NCI-H2227 treated with DMSO at 0.1 percent for 48 hours (cell line): ENCODE results near the gene GSTM1.

ENCODE experiments used
- DNase-seq: peaks from one replicate; lab custom pipeline; 2025; lab: John Stamatoyannopoulos, UW

The GSTM1 gene

GRCh38 chr1:109687641-109688499 lies at the start of gene GSTM1:
Gene GSTM1 (plus strand): TSS chr1:109687817. CDS start chr1:109687874, 57 bp downstream.
- DNase-seq, result peak; percentile 82

- no peak for DNase-seq
Measured at GRCh38 chr1:109639063-109639840, 48.4 kb upstream of the GSTM1 start.

GRCh38 chr1:109639841-109640184 lies 47.8 kb upstream of the GSTM1 start:
- DNase-seq, result no peak

- peak; percentile 58 for DNase-seq
Measured at GRCh38 chr1:109640285-109640865, 47.2 kb upstream of the GSTM1 start.

GRCh38 chr1:109641078-109641740 lies 46.4 kb upstream of the GSTM1 start:
- DNase-seq, result no peak

- DNase-seq, result no peak
Measured at GRCh38 chr1:109641861-109642260, 45.8 kb upstream of the GSTM1 start.

- no peak for DNase-seq
Measured at GRCh38 chr1:109642626-109643025, 45.0 kb upstream of the GSTM1 start.

GRCh38 chr1:109643385-109644230 lies 44.0 kb upstream of the GSTM1 start:
- peak; percentile 22 for DNase-seq

- DNase-seq, result no peak
Measured at GRCh38 chr1:109644670-109645069, 42.9 kb upstream of the GSTM1 start.

- DNase-seq, result peak; percentile 56
Measured at GRCh38 chr1:109649491-109649914, 38.1 kb upstream of the GSTM1 start.

GRCh38 chr1:109650609-109651008 lies 37.0 kb upstream of the GSTM1 start:
- no peak for DNase-seq

- DNase-seq, result no peak
Measured at GRCh38 chr1:109652402-109652801, 35.2 kb upstream of the GSTM1 start.

- DNase-seq, result peak; percentile 84
Measured at GRCh38 chr1:109653306-109653705, 34.3 kb upstream of the GSTM1 start.

GRCh38 chr1:109654519-109654918 lies 33.1 kb upstream of the GSTM1 start:
- no peak for DNase-seq

- peak; percentile 60 for DNase-seq
Measured at GRCh38 chr1:109655615-109656519, 31.8 kb upstream of the GSTM1 start, which contains the start of gene GSTM4. Gene GSTM4 (plus strand): TSS chr1:109656099. CDS start chr1:109656390, 291 bp downstream.

GRCh38 chr1:109657395-109657794 lies 30.2 kb upstream of the GSTM1 start:
- no peak for DNase-seq

GRCh38 chr1:109657970-109658369 lies 29.6 kb upstream of the GSTM1 start:
- no peak for DNase-seq

GRCh38 chr1:109658533-109659042 lies 29.0 kb upstream of the GSTM1 start:
- DNase-seq, result no peak

- DNase-seq, result no peak
Measured at GRCh38 chr1:109659145-109659544, 28.5 kb upstream of the GSTM1 start.
